ACHN (cell line): ENCODE results near the gene PAPSS1.
A peak's percentile ranks its signal among the peaks of the same experiment; 100 is the strongest.
"Not testable (repeated sequence)": the region's sequence is repeated elsewhere in the genome, so short reads cannot be mapped to it uniquely, and the experiment has no call there.

Source experiments
- DNase-seq: peaks from one replicate; pipeline ENCODE4 v3.0.0-alpha.2; 2015
- in situ Hi-C: cut with HindIII; loops from 2 replicates; pipeline ENCODE4 v1.10.0; 2017; ENCODE audit warnings: low sequenced_read_pairs, low pct_ligation_motif_present, low pct_unique_long_range_greater_than_20kb

The PAPSS1 gene

DNA sequence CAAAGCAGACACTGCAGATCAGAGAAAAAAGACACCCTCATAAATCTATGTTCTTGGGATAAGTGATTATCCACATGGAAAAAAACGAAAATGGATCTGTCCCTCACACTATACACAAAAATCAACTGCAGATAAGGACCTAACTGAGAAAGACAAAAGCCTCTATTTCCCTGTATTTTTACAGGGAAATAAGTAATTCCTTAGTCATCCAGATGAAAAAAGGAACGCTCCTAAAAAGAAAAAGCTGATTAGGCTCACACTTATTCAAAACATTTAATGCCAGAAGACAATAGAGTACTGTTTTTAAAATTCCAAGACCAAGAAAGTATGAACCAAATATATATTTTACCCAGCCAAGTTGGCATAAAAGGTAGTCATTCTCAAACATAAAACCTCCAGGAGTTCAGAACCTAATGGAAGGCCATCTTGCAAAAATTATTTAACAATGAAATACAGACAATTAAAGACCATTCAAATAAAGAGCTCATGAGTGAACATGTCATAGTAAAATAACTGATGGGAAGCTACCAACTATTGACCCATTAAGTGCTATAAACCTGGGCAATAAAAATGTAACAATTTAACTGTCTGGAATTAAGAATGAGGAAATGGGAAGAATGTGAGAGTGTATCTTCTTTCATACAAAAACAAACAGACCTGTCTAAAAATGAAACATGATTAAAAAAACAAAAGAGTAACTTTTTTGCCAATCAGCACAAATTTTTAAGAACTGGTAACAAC is 20.4 kb downstream of the PAPSS1 start:
- in situ Hi-C loops = no loop called here
- no peak for DNase-seq

DNA sequence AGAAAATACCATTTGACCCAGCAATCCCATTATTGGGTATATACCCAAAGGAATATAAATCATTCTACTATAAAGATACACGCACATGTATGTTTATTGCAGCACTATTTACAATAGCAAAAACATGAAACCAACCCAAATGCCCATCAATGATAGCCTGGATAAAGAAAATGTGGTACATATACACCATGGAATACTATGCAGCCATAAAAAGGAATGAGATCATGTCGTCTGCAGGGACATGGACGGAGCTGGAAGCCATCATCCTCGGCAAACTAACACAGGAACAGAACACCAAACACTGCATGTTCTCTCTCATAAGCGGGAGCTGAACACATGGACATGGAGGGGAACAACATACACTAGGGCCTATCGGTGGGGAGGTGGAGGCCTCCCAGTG is 23.8 kb downstream of the PAPSS1 start:
- DNase-seq, in situ Hi-C loops: not testable (repeated sequence)

DNA sequence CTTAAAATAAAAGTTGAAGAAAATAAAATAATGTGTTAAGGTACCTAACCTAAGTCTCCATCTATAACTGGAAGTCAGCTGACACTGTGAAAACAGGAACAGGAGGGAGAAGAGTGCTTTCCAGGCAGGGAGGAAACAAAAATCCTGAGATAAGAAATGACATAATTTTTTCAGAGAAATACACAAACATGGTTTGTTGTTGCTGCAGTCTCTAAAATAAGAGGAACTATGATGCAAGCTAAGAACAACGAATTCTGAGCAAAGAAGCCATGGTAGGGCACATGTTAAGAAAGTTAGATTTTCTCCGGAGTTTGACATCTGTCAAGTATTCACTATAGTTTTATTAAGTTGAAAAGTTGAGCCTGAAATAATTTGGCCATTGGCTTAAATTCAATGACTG is 26.9 kb downstream of the PAPSS1 start:
- in situ Hi-C loops = no loop called here
- DNase-seq = no peak

DNA sequence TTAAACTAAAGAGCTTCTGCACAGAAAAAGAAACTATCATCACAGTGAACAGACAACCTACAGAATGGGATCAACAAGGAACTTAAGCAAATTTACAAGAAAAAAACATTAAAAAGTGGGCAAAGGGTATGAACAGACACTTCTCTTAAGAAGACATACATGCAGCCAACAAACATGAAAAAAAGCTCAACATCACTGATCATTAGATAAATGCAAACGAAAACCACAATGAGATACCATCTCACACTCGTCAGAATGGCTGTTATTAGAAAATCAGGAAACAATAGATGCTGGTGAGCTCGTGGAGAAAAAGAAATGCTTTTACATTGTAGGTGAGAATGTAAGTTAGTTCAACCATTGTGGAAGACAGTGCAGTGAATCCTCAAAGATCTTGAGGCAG is 27.8 kb downstream of the PAPSS1 start:
- in situ Hi-C loops = no loop called here
- no peak for DNase-seq

DNA sequence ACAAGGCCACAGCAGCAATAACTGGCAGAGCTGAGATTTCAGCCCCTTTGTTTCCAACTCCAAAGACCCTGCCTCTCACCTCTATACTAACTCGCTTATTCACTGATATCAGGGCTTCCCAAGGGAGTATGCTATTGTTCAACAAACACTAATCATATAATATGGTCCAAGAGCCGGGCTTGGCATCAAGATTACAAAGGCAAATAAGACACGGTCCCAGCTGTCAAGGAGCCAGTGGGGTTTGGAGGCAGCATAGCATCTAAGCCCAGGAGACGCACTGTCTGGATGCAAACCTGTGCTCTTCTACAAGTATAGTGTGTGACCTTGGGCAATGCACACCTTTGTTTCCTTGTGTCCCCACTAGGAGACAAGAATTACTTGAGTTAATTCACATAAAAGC is 28.7 kb downstream of the PAPSS1 start:
- in situ Hi-C loops = no loop called here
- no peak for DNase-seq

DNA sequence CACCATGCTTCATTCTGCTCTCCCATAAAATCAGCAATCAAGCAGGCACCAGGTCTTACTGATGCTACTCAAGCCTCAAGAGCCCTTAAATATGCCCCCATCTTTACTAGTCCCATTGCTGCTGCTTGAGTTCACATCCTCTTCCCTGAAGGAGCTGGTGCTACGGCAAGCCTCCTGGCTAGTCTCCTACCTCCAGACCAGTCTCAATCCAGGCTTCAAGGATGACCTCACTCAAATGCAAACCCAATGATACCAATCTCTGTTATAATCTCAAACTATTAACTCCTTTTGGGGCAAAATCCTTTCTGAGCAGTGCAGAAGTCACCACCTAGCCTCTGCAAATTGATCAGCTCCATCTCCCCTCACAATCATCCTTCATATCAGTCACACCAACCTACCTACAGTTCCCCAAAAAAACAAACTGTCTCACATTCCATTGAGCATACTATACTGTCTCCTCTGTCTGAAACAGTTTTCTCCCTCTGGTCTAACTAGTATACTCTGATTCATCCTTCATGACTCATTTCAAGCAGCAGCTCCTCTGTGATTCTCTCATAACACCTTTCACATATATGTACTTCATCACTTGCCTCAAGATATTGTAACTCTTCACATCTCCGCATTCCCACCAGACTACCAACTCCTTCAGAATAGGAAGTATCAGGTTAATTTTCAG is 30.0 kb downstream of the PAPSS1 start:
- peak; percentile 77 for DNase-seq
- in situ Hi-C loops = no loop called here

DNA sequence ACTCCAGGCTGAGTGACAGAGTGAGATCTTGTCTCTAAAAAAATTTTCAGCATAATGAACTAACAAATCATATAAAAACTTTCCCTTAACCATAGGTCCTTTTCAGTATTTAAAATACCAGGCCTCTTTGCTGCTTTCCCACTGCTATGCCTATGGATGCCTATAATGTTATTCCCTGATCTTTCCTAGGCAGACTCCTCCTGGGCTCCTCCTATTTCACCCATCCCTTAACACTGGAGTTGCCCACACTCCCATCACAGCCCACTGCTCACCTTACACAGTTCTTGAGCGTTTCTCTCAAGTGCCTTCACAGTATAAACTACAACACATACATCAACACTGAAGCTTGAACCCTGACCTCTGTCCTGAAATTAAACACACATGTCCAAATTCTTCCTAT is 31.6 kb downstream of the PAPSS1 start:
- in situ Hi-C loops = no loop called here
- DNase-seq = no peak

DNA sequence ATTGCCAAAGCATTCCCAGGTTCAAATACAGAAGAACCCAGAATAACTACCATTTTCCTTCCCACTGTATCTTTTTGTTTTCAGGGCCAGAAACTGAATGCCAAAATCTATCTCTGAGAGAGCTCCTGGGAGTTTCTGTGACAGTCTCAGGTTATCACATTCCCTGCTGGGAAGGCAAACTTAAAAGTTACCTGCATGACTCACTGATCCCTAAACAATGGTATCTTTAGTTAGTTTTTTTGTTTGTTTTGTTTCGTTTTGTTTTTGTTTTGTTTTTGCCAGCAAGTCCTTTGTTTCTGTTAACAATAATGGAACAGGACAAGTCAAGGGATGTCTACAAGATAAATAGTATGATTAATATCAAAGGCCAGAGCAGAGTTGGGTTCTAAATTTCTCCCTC is 34.3 kb downstream of the PAPSS1 start:
- in situ Hi-C loops = no loop called here
- no peak for DNase-seq

DNA sequence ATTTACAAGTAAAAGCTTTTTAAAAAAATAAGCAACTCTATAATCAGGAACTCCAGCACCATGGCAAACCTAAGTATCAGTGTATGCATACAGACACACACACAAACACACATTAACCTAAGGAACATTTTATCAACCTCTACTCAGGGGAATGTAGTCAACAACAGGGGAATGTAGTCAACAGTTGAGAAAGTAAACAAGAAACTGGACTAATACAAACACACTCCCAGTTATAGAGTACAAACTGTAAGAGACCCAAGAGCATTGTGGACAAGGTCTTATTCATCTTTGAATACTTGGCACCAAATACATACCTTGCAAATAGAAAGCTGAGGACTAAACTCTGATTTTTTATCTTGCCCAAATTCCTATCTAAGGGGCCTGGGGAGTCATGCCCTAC is 36.2 kb downstream of the PAPSS1 start:
- DNase-seq = no peak
- in situ Hi-C loops = no loop called here

DNA sequence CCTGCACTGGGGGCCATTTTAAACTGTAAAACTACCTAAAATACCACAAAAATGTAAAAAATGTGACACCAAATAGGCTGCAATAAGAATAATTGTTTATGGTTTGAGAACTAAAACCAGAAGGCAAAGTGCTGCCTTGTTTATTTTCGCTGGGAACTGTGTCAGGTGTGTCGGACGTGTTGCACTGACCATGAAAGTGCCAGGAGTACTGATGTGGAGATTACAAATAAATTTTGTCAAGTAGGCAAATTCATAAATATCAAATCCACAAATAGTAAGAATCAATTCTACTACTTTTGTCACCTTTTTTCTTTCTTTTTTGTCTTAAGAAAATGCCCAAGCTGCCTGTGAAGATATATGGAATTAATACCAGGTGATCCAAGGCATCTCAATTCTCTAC is 37.7 kb downstream of the PAPSS1 start:
- DNase-seq = no peak
- in situ Hi-C loops = no loop called here

DNA sequence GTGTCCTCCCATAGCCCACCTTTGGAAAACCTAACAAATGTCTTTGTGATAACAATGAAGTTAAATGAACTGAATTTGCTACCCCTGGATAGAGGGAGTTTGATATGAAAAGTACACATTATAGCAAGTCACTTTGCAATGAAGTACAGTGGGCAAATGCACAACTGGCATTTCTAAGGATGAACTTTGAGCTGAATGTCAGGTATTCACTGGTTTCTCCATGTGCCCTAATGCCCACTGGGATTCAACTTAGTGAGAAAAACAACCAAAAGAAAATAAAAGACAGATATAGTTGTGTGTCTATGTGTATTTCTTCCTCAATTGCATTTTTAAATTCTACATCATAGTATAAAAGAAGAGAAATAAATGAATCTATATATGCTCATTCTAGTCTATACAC is 51.0 kb downstream of the PAPSS1 start:
- in situ Hi-C loops = no loop called here
- DNase-seq = no peak

DNA sequence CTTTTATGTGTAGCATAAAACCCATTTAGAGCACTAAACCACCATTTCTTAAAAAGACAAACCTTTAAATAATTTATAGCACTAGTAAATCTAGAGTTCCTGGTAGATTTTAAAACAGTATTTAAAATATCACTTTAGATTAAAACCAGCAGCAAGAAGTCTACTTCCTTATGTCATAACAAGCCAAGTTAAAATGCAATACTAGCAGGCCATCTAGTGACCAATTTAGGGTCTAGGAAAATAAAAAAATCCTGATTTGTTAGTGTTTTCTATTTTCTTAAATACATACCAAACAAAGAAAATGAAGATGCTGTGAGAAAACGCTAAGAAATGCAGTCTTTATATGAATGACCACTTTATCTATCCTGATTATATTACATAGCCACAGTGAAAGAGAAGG is 53.9 kb downstream of the PAPSS1 start:
- peak; percentile 20 for DNase-seq
- in situ Hi-C loops = no loop called here

DNA sequence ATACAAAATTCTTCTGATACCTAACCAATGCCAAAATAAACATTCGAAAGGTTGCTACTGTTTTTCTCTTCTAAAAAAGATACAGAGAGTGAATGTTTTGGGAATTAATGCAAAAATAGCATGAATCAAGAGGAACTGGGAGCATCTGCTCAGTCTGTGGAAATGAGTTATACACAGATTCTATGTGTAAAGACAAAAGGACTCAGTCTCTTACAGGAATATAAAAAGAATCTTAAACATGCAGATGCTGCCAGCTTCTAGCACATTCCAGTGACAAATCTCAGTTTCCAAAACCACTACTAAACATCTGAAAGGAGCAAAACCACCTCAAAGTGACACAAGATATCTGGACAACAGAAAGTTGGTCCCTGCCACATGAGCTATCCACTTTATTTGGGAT is 55.0 kb downstream of the PAPSS1 start:
- DNase-seq = no peak
- in situ Hi-C loops = no loop called here

DNA sequence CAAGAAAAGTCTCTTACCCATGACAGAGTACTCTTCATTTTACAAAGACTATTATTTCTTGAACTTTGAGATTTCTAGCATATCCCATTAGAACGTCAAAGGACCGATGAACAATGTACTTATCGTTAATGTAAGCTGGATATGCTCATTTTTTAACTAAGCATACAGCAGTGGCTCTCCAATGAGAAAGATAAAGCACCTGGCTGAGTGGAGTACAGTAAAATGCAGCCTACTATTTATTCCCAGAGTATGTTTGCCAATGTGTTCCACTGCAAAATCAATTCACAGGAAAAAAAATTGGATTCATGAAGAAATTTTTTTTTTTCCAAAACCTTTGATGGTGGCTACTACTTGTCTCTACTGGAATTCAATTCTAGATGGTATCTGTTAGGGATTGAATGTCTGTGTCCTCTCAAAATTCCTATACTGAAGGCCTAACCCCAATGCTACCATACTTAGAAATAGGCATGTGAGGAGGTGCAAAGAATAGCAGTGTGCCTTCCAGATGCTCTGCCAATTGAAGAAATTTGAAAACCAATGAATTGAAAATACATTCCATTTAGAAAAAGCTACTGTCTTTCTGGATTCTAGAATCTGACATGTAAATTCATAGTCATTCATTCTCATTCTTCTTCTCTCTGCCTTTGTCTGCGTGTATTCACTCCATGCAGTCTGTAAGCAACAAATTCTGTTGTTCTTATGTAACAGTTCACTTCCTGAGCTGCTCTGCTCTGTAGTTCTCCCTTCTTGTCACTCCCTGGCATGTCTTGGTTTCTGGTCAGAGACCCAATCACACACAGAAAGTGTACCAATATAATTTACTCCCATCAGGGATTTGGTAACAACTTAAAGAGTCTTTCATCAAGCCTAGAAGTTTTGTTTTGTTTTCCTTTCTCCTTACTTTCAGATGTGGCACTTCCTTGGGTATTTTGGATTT is 61.4 kb downstream of the PAPSS1 start:
- in situ Hi-C loops = no loop called here
- no peak for DNase-seq

DNA sequence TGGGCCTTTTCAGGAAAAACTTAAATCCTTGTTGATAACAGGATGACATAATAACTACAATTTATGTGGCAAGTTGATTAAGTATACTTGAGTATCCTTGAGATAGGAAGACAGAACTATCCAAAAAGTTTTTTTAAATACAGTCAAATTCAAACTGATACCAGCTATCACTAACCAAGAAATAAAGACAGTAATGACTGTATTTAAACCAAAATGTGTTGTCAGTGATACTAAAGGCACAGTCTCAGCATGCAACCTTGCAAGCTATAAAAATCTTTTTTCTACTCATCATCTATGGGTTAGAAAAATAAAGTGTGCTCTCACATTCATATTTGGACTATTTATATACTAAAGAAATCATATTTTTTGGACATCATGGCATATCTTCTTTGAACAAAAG is 64.7 kb downstream of the PAPSS1 start:
- no peak for DNase-seq
- in situ Hi-C loops = no loop called here

DNA sequence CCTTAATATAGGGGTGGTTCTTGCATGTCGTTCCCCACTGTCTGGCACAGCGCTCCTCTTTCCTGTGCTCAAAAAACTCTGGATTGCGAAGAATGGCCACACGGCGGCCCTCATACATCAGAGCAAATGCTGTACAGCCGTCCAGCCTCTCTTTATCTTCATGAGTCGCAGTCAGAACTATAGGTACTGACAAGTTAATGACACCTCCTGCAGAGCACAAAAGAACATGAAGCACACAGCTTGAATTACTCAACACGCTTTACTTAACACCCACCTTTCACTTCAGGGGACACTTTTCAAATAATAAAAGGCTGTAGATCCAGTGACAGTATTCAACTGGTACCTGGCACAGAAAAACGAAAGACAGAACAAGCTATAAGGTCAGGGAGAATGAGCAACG is 65.3 kb downstream of the PAPSS1 start:
- no peak for DNase-seq
- in situ Hi-C loops = no loop called here

DNA sequence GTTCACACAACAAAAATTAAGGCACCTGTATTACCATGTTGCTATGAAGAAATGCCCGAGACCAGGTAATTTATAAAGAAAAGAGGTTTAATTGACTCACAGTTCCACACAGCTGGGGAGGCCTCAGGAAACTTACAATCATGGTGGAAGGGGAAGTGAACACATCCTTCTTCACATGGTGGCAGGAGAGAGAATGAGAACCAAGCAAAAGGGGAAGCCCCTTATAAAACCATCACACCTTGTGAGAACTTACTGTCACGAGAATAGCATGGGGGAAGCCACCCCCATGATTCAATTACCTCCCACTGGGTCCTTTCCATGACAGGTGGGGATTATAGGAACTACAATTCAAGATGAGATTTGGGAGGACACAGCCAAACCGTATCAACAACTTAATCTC is 68.6 kb downstream of the PAPSS1 start:
- in situ Hi-C loops, DNase-seq: not testable (repeated sequence)

DNA sequence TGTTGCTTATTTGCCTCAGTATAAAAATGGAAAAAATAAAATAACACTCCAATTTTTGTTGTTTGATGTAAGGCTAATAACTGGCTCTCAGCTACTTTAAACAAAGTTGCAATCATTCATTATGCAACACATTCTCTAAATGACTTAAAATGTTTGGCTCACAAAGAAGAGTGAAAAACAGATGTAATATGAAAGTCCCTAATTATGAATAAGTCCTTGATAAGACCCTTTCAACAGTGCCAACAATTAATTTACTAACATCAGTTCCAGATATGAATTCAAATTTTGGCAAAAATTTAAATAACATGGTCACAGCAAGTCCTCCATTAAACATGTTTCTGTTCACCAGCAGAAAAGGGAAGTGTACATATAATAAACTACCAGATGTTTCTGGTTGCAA is 69.8 kb downstream of the PAPSS1 start:
- in situ Hi-C loops = no loop called here
- no peak for DNase-seq

DNA sequence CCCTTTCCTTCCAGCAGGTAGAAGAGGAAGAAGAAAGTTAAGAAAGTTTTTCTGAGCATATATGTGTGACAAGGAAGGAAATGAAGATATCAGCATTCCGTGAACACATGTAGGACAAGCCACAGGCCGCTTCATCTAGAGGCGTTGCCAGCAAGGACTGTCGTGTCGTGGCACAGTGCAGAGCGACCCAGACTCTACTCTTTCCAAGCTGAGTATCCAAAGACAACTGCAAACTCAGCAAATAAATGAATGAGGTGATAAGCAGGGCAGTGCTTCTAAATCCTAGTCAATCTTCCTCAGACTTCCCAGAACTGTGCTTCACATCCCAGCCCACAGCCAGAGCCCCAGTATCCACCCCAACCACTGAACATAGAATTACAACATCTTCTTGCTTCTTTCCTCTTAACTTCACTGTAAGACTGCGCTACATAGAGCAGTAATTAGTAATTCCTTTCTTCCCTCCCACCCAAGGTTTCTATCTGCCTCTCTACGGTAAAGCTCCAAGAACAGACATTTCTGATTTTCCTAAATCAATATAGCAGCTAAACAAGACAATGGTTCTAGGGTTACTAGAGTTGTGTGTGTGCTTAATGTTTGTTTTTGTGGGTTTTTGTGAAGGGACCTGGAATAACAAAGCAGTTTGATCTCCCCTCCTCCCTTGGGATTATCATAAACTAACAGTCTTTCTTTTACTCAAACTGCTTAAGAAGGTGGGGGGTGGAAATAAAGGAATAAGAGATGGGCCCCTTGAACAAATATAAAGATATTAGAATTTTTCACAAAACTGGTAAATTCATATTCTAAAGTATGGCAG is 71.6 kb downstream of the PAPSS1 start:
- no peak for DNase-seq
- in situ Hi-C loops = no loop called here
